Heart left ventricle (tissue), 13 donors: ENCODE measurements around the gene TMIGD1.

Experiments used
- CTCF ChIP-seq, 12 donors: fragments of 200-600 bp; sonication (generic) in 4 of 12; IDR thresholded peaks; one replicate each; pipeline versions ENCODE4 v1.5.0 to v1.8.0; 2018 to 2022; ENCODE audit warnings: antibody characterized with exemption in 12 of 12, mild to moderate bottlenecking in 5 of 12
- POLR2A ChIP-seq, 2 donors: fragments of 450-650 bp; IDR thresholded peaks; one replicate each; pipeline ENCODE4 v1.6.1; 2017; ENCODE audit warnings: antibody characterized with exemption in 2 of 2, mild to moderate bottlenecking in 2 of 2, moderate library complexity in 2 of 2
- donor health status: ischemic (EF 13 %, LVEDD 7.1; RV severe dilation, severe dysfunction).
- donor health status: DM: no; HTN: yes; CAD: no.
- donor health status: DM: no; HTN: no; CAD: no.
- donor health status: ischemic (EF 25% LVEDD 6.9; RV normal size, moderate dysfunction).
- donor health status: ischemic (EF 25% LVEDD 5.7; RV mildly dilated, moderate dysfunction).
- donor health status: ischemic (EF 35%, LVEDD 5.7; RV mildly dilated, moderate dysfunction).
- donor health status: nonischemic (EF 11% LVEDD 7.7; RV severe dilation, severe dysfunction).
- donor health status: DM: yes; HTN: yes; CAD: no.
- donor health status: PGD.
- donor health status: ischemic (EF 29% LVEDD 5.4; RV normal size, mild dysfunction).
- donor health status: nonischemic (EF 23%, LVEDD 6.1; RV moderate dilation, normal function).

GRCh38 chr17:30379303-30379902 lies 45.5 kb upstream of the TMIGD1 start:
- no peak for TF ChIP-seq POLR2A (IDR thresholded peaks at IDR 0.05)
- TF ChIP-seq CTCF (IDR thresholded peaks at IDR 0.05) = no peak
